Mesenchymal stem cell (in vitro differentiated cells and primary cell): Measurements from ENCODE around the gene TRPC4AP.
A peak's percentile ranks its signal among the peaks of the same experiment; 100 is the strongest.

ENCODE experiments used
- DNase-seq: peaks from one replicate; pipeline ENCODE4 v3.0.0-alpha.2; 2013
- H2AFZ ChIP-seq: one replicate; pipeline ENCODE4 v1.6.1; 2013; ENCODE audit warnings: low read depth, mild to moderate bottlenecking, control low read depth, inconsistent platforms, low read length, moderate library complexity
- H2AK5ac ChIP-seq: 2 replicates; pipeline ENCODE4 v1.6.1; 2013; ENCODE audit warnings: low read length, moderate library complexity, mild to moderate bottlenecking, inconsistent platforms; ENCODE audit not compliant: severe bottlenecking
- H2BK120ac ChIP-seq: one replicate; pipeline ENCODE4 v1.6.1; 2013; ENCODE audit warnings: low read depth, mild to moderate bottlenecking, inconsistent platforms, low read length, moderate library complexity
- H2BK12ac ChIP-seq, 2 experiments: one replicate each; pipeline ENCODE4 v1.6.1; 2013; ENCODE audit warnings: inconsistent platforms in 2 of 2, low read length in 2 of 2, mild to moderate bottlenecking in 2 of 2, moderate library complexity in 2 of 2, control low read depth in 1 of 2
- H2BK15ac ChIP-seq: one replicate; pipeline ENCODE4 v1.6.1; 2013; ENCODE audit warnings: mild to moderate bottlenecking, low read depth, inconsistent platforms; ENCODE audit not compliant: poor library complexity, severe bottlenecking
- H2BK5ac ChIP-seq: 2 replicates; pipeline ENCODE4 v1.6.1; 2013; ENCODE audit warnings: low read depth, mild to moderate bottlenecking, low read length, control low read depth, inconsistent platforms; ENCODE audit not compliant: poor library complexity, severe bottlenecking
- H3K14ac ChIP-seq, 2 experiments: one replicate each; pipeline ENCODE4 v1.6.1; 2013; ENCODE audit warnings: inconsistent platforms in 2 of 2, low read length in 2 of 2, control low read depth in 1 of 2, mild to moderate bottlenecking in 1 of 2, moderate library complexity in 1 of 2
- H3K18ac ChIP-seq, 2 experiments: one replicate each; pipeline ENCODE4 v1.6.1; 2013; ENCODE audit warnings: inconsistent platforms in 2 of 2, low read length in 2 of 2, control low read depth in 1 of 2, low read depth in 1 of 2, mild to moderate bottlenecking in 1 of 2
- H3K23ac ChIP-seq, 2 experiments: one replicate each; pipeline ENCODE4 v1.6.1; 2013; ENCODE audit warnings: inconsistent platforms in 2 of 2, low read length in 2 of 2, mild to moderate bottlenecking in 2 of 2, moderate library complexity in 2 of 2, control low read depth in 1 of 2
- H3K27ac ChIP-seq: 2 replicates; pipeline ENCODE4 v1.5.1; 2013; ENCODE audit warnings: mild to moderate bottlenecking, moderate library complexity, low read length, control low read depth, inconsistent platforms; ENCODE audit not compliant: poor library complexity, severe bottlenecking
- H3K27me3 ChIP-seq, 2 experiments: 2 replicates each; pipeline versions ENCODE4 v1.6.1 to v1.7.0; 2013; ENCODE audit warnings: low read length in 2 of 2, mild to moderate bottlenecking in 2 of 2, moderate library complexity in 2 of 2, control low read depth in 1 of 2, inconsistent platforms in 1 of 2; ENCODE audit not compliant: control insufficient read depth in 1 of 2, insufficient read depth in 1 of 2
- H3K36me3 ChIP-seq, 2 experiments: 2 replicates each; pipeline versions ENCODE4 v1.6.1 to v1.7.0; 2013; ENCODE audit warnings: low read length in 2 of 2, control low read depth in 1 of 2, inconsistent platforms in 1 of 2, low read depth in 1 of 2, mild to moderate bottlenecking in 1 of 2; ENCODE audit not compliant: insufficient read depth in 2 of 2, control insufficient read depth in 1 of 2
- H3K4ac ChIP-seq, 2 experiments: one replicate each; pipeline ENCODE4 v1.6.1; 2013; ENCODE audit warnings: inconsistent platforms in 2 of 2, low read length in 2 of 2, mild to moderate bottlenecking in 2 of 2, moderate library complexity in 2 of 2, control low read depth in 1 of 2, low read depth in 1 of 2
- H3K4me1 ChIP-seq: 2 replicates; pipeline ENCODE4 v1.6.1; 2013; ENCODE audit warnings: low read depth, low read length, control low read depth; ENCODE audit not compliant: control insufficient read depth, insufficient read depth
- H3K4me2 ChIP-seq: 2 replicates; pipeline ENCODE4 v1.6.1; 2013; ENCODE audit warnings: low read length, mild to moderate bottlenecking, inconsistent platforms; ENCODE audit not compliant: poor library complexity, severe bottlenecking
- H3K4me3 ChIP-seq, 2 experiments: 2 replicates each; pipeline versions ENCODE4 v1.5.1 to v1.7.0; 2013; ENCODE audit warnings: low read length in 2 of 2, mild to moderate bottlenecking in 2 of 2, control low read depth in 1 of 2, low read depth in 1 of 2; ENCODE audit not compliant: insufficient read depth in 1 of 2
- H3K79me1 ChIP-seq: replicated peaks from 2 replicates; pipeline ENCODE4 v1.6.1; 2013; ENCODE audit warnings: mild to moderate bottlenecking, control low read depth, low read length, inconsistent platforms; ENCODE audit not compliant: poor library complexity, severe bottlenecking
- H3K9ac ChIP-seq: 2 replicates; pipeline ENCODE4 v1.7.0; 2013; ENCODE audit warnings: mild to moderate bottlenecking, low read length, moderate library complexity
- H3K9me3 ChIP-seq: 2 replicates; pipeline ENCODE4 v1.7.0; 2013; ENCODE audit warnings: mild to moderate bottlenecking, low read length; ENCODE audit not compliant: control insufficient read depth
- H4K8ac ChIP-seq: one replicate; pipeline ENCODE4 v1.6.1; 2013; ENCODE audit warnings: inconsistent platforms, mild to moderate bottlenecking, low read length, moderate library complexity
- H4K91ac ChIP-seq: one replicate; pipeline ENCODE4 v1.6.1; 2013; ENCODE audit warnings: mild to moderate bottlenecking, low read length, inconsistent platforms
- WGBS: methylation state at CpG from one replicate; pipeline ENCODE4 v1.1.7; 2013; ENCODE audit warnings: mixed read lengths; 5-methylcytosine and 5-hydroxymethylcytosine counted together

The TRPC4AP gene

GRCh38 chr20:34965051-34965450 is 127.6 kb downstream of the TRPC4AP start:
- no peak for DNase-seq
- Histone ChIP-seq H3K27ac (no peak overlapping the region), H3K4ac (no peak overlapping the region), H3K14ac (no peak overlapping the region), H4K91ac (no peak overlapping the region), H3K4me3 (no peak overlapping the region), H3K4me2 (no peak overlapping the region), H3K23ac (no peak overlapping the region), H3K9ac (no peak overlapping the region), H3K27me3 (peaks cover 0 to 6% of the 10 kb centered on the region in 2 experiments), H3K36me3 (no peaks in the 10 kb centered on the region), H2BK12ac (no peak overlapping the region), H4K8ac (no peak overlapping the region), H2BK120ac (no peak overlapping the region), H2AFZ (no peak overlapping the region), H3K79me1 (no peaks in the 10 kb centered on the region), H2BK5ac (no peak overlapping the region), H3K9me3 (no peaks in the 10 kb centered on the region), H3K4me1 (peaks cover 2% of the 10 kb centered on the region), H2BK15ac (no peak overlapping the region), H3K18ac (no peak overlapping the region), H2AK5ac (no peak overlapping the region)
- 96% methylated on average over 5 of the region's 5 CpGs for WGBS

DNA sequence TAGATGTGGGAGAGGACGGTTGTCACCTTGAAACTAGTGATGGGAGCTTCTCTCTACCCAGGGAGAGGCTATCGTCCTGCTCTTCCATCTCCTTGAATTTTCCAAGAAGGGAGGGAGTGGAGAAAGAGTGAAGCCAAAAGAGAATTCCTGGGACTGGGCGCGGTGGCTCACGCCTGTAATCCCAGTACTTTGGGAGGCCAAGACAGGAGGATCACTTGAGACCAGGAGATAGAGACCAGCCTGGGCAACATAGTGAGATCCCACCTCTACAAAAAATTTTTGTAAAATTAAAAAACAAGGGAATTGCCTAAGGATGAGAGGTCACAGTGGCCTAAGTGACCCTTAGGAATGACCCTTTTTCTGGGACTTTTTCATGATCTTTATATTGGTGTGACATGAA is 128.1 kb downstream of the TRPC4AP start:
- H4K91ac ChIP-seq = no peak overlapping the region
- H3K79me1 ChIP-seq = no peaks in the 10 kb centered on the region
- 83% methylated on average over 5 of the region's 5 CpGs for WGBS
- H3K23ac ChIP-seq = no peak overlapping the region
- H3K4ac ChIP-seq = no peak overlapping the region
- no peak overlapping the region for H3K27ac ChIP-seq
- no peak overlapping the region for H3K4me2 ChIP-seq
- H2BK120ac ChIP-seq = no peak overlapping the region
- H4K8ac ChIP-seq = no peak overlapping the region
- H3K18ac ChIP-seq = no peak overlapping the region
- no peak for DNase-seq
- no peak overlapping the region for H3K9ac ChIP-seq
- H2BK15ac ChIP-seq = no peak overlapping the region
- no peaks in the 10 kb centered on the region for H3K36me3 ChIP-seq
- H3K4me1 ChIP-seq = peaks cover 2% of the 10 kb centered on the region
- H2AFZ ChIP-seq = no peak overlapping the region
- peaks cover 0 to 3% of the 10 kb centered on the region in 2 experiments for H3K27me3 ChIP-seq
- H2BK12ac ChIP-seq = no peak overlapping the region
- no peak overlapping the region for H3K14ac ChIP-seq
- H3K9me3 ChIP-seq = no peaks in the 10 kb centered on the region
- H2BK5ac ChIP-seq = no peak overlapping the region
- H2AK5ac ChIP-seq = no peak overlapping the region
- no peak overlapping the region for H3K4me3 ChIP-seq

GRCh38 chr20:34956751-34957472 is 135.7 kb downstream of the TRPC4AP start:
- WGBS = 95% methylated on average over 21 of the region's 21 CpGs

GRCh38 chr20:34956041-34956458 is 136.6 kb downstream of the TRPC4AP start:
- Histone ChIP-seq H3K23ac (no peak overlapping the region), H3K27ac (peak overlapping the region; percentile 55), H4K8ac (peak overlapping the region; percentile 87), H3K14ac (peak overlapping the region in 1 of 2 experiments; percentile 11), H2AFZ (peak overlapping the region; percentile 66), H3K36me3 (peaks cover 0 to 11% of the 10 kb centered on the region in 2 experiments), H2BK120ac (peak overlapping the region; percentile 52), H3K4me1 (peaks cover 9% of the 10 kb centered on the region), H2BK15ac (no peak overlapping the region), H3K18ac (peak overlapping the region; percentile 34 to 75), H3K9ac (peak overlapping the region; percentile 97), H3K27me3 (no peaks in the 10 kb centered on the region), H2BK5ac (no peak overlapping the region), H3K9me3 (no peaks in the 10 kb centered on the region), H4K91ac (peak overlapping the region; percentile 84), H2BK12ac (peak overlapping the region in 1 of 2 experiments; percentile 45), H3K4ac (no peak overlapping the region), H2AK5ac (peak overlapping the region; percentile 27), H3K79me1 (peaks cover 4% of the 10 kb centered on the region), H3K4me2 (peak overlapping the region; percentile 50), H3K4me3 (peak overlapping the region; percentile 60 to 86)
- DNase-seq = no peak
- 31% methylated on average over 5 of the region's 6 CpGs for WGBS

More at GRCh38 chr20:34956751-34957472, 135.7 kb downstream of the TRPC4AP start:
- Histone ChIP-seq H3K79me1 (peaks cover 1% of the 10 kb centered on the region), H4K91ac (no peak overlapping the region), H3K4me3 (no peak overlapping the region), H4K8ac (no peak overlapping the region), H3K27me3 (no peaks in the 10 kb centered on the region), H3K4me1 (peaks cover 4% of the 10 kb centered on the region), H2AK5ac (no peak overlapping the region), H3K27ac (no peak overlapping the region), H2BK120ac (no peak overlapping the region), H3K9ac (peak overlapping the region; percentile 97), H3K9me3 (no peaks in the 10 kb centered on the region), H2BK5ac (no peak overlapping the region), H3K4me2 (no peak overlapping the region), H3K23ac (no peak overlapping the region), H2BK15ac (no peak overlapping the region), H3K36me3 (peaks cover 0 to 3% of the 10 kb centered on the region in 2 experiments), H2AFZ (no peak overlapping the region), H3K18ac (no peak overlapping the region), H3K4ac (no peak overlapping the region), H3K14ac (no peak overlapping the region), H2BK12ac (no peak overlapping the region)
- DNase-seq = no peak
